Dermis microvascular lymphatic vessel endothelial cell (primary cell): ENCODE data around the gene ABCG2. TPM values are rescaled to one million over a fixed set of nuclear protein-coding genes. Genes with fewer than 3 reads are reported as not detected.

Source experiments
- DNase-seq, 2 donors: peaks; one replicate each; pipeline versions ENCODE4 v3.0.0 to v3.0.0-alpha.2; 2010; ENCODE audit warnings: low read depth in 2 of 2
- total RNA-seq: library from RNA; depleted of rRNA; stranded (reverse); fragments of >200 nt; gene quantifications from 2 replicates; pipeline ENCODE4 v1.2.1, GENCODE V29; 2014

The ABCG2 gene
- total RNA-seq, 1 donor from 2014 or later = 13.6 TPM

- DNase-seq = no peak
These were observed 94.0 kb downstream of the ABCG2 start for GRCh38 chr4:88064410-88064809.

DNA sequence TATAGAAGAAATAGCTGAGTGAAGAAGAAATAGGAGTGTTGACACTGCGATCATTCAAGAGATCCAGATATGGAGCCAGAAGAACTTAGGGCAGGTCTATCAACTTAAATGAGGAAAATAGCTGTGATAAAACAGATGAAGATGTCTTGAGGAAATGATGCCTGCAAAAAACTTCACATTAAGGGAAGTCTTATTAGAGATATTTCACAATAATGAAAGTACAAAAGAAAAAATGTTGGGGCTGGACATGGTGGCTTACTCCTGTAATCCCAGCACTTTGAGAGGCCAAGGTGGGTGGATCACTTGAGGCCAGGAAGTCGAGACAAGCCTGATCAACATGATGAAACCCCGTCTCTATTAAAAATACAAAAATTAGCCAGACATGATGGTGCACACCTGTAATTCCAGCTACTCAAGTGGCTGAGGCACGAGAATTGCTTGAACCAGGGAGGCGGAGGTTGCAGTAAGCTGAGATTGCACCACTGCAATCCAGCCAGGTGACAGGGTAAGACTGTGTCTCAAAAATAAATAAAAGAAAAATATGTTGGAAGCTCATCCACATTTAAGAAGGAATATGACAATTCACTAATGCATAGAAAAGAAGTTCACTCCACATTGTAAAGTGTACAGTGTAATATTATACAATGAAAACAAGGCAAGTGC, 94.7 kb downstream of the ABCG2 start:
- DNase-seq = no peak

- DNase-seq = peak in 1 of 2 donors; percentile 3
These were observed 95.6 kb downstream of the ABCG2 start for GRCh38 chr4:88062843-88063242.

DNA sequence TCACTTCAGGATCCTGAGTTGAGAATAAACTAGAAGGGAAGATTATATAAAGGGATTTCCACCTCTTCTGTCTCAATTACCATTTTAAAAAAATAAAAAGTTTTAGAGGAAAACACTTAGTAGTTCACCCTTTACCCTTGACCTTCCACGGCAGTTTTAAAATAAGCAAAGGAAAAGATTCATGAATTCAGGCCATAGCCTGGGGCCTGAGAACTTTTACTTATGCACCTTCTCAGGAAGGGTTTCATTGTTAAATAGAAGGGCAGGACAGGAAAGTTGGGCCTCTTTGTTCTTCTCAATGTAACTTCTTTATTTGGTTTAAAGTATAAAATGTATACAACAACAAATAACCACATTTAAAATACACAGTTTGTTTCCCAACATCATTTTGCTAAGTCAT, 96.1 kb downstream of the ABCG2 start:
- peak in 1 of 2 donors; percentile 79 for DNase-seq

DNA sequence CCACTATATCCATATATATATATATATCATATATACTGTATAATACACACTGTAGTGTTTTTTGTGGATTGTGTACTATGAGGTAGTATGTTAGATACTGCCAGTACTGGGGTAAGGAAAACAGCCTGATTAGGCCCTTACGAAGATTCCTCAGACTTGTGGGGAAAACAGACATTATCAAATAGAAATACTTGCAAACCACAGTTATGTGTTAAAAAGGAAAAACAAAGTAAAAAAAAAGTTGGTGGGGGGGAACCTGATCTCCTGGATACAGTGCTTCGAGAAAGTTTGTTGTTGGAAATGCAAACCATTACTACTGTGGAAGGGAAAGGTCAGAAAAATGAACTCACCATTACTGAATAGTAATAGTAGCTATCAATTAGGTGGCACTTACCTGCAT, 98.0 kb downstream of the ABCG2 start:
- peak in 1 of 2 donors; percentile 20 for DNase-seq

GRCh38 chr4:88059766-88060165, 98.7 kb downstream of the ABCG2 start:
- DNase-seq = peak in 1 of 2 donors; percentile 36

DNA sequence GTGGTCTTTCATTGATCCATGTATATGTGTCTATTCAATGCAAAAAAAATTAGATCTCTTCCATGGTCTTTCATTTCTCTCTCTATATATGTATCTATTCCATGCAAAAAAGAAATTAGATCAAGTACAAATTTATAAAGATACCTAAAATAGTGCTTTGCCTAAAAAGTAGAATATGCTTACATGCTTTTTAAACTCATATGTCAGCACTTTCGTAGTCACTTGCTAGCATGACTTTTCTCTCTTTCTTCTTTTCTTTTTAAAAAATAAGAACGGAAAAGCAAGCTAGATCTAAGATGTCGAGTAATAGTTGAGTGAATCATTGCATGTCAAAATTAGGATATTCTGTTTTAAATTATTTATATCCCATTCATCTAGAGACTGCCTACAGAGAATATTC, 100.1 kb downstream of the ABCG2 start:
- DNase-seq = no peak

- DNase-seq = peak; percentile 54 to 66
These were observed 103.5 kb downstream of the ABCG2 start for GRCh38 chr4:88054901-88055300.

DNA sequence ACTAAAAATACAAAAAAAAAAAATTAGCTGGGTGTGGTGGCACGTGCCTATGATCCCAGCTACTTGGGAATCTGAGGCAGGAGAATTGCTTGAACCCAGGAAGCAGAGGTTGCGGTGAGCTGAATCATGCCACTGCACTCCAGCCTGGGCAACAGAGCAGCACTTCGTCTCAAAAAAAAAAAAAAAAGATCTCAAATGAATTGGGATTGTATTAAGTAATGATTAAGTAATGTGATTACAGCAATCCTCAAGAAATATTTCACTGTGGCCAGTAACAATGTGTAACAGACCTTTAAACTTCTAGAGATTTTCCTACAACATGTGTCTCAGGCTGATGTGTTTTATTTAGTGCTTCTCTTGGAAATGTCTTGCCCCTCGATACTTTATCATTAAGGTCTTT, 104.2 kb downstream of the ABCG2 start:
- DNase-seq = no peak

DNA sequence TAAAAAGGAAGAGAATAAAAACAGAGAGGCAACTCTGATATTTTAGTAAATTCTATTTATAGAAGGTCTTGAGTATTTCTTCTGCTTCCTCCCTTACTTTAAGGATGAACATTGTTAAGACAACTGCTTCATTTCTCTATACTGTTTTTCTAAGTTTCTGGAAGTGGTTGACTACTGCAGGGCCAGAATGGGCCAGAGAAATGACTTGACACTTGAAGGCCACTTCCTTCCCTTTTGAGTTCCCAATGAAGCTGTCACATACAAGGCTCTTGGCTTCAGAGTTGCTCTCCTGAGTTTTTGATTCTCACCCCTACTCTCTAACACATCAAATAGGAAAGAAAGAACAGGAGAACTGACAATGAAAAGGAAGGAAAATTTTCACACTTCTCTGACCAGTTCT, 113.4 kb downstream of the ABCG2 start:
- no peak for DNase-seq

DNA sequence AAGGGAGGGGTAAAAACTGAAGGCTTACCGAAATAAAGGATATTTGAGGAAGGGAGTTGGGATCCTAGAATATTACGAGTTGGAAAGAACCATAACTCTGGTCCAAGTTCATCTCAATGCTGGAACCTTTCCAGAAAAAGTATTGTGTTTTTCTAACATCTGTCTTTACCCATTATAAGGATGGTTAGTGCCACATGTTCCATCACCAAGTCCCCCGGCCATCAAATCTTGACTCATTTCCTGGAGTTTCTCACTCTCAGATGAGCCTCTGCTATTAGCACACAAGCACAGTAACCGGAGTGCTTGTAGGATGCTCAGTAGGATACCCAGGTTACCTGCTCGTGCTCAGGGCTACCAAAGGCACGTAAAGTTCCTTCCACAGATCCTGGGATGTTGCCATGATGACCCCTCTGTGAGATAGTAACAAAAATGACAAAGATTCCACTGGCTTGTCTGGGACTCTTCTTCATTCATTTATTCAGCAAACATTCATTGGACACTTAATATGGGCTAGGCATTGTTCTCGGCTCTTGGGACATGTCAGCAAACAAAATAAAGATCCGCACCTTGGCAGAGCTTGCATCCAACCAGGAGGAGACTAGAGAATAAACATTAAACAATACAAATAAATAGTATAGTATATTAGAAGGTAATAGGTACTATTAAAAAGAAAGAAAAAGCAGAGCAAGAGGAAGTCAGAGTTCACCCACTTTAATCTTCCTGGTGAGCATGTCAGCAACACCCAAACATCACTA, 114.7 kb downstream of the ABCG2 start:
- DNase-seq = peak in 1 of 2 donors; percentile 39

DNA sequence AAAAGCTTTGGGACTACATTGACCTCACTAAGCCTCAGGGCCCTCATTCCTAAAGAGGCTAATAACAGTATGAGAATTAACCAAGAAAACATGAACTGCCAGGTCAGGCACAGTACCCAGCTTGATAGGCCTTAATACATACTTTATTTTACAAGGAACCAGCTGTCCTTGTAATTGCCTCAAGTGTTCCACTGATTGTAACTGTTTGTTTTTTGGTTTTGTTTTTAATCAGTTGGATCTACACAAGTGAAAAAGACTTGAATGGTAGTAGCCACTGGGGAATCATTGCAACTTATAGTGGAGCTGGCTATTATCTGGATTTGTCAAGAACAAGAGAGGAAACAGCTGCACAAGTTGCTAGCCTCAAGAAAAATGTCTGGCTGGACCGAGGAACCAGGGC, 115.4 kb downstream of the ABCG2 start:
- DNase-seq = peak in 1 of 2 donors; percentile 79

GRCh38 chr4:88041626-88042025, 116.8 kb downstream of the ABCG2 start:
- no peak for DNase-seq

DNA sequence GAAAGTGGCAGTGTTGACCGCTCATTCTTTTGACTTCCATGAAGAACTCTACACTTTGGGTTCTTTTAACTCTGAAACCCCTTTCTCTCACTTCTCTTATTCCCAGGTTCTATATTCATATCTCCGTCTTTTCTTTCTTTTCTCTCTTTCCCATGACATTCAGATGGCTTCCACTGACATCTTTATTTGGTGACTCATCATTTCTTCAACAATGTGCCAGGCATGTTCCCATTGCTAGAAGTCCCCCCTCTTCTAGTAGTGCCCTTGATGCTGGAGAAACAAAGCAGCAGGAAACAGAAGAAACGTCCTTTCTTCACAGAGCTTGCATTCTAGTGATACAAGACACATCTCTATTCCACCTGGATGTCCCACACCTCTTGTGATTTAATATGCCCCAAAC, 117.7 kb downstream of the ABCG2 start:
- no peak for DNase-seq

Other genes starting within 250 kb of the ABCG2 start
- not detected in 2 replicates for gene SPP1, start 182.9 kb downstream of the ABCG2 start, total RNA-seq
- 20.6 and 23.0 TPM in 2 replicates for gene PKD2, start 151.0 kb downstream of the ABCG2 start, total RNA-seq
- gene PPM1K, start 125.9 kb upstream of the ABCG2 start, total RNA-seq = 3.9 and 5.2 TPM in 2 replicates
- 5.4 and 6.7 TPM in 2 replicates for gene HERC6, start 220.2 kb upstream of the ABCG2 start, total RNA-seq